Neural cell (in vitro differentiated cells): ENCODE results near the gene ADGRD2. TPM values are rescaled to one million over a fixed set of nuclear protein-coding genes. Genes with fewer than 3 reads are reported as not detected.

ENCODE experiments used
- H2AFZ ChIP-seq: fragments of 200-600, 300-800 bp; sonication (generic), shearing (Covaris generic); 2 replicates; pipeline ENCODE4 v1.6.0; 2014; ENCODE audit warnings: low read depth, mild to moderate bottlenecking, antibody characterized with exemption, low read length, moderate library complexity
- H3F3A ChIP-seq: fragments of 200-600 bp; shearing (Covaris generic); 2 replicates; pipeline ENCODE4 v1.6.1; 2016; ENCODE audit warnings: mild to moderate bottlenecking, moderate library complexity, mixed read lengths, antibody characterized with exemption, low read length; ENCODE audit not compliant: insufficient read depth, poor library complexity, severe bottlenecking
- H3K27ac ChIP-seq: fragments of 200-600, 300-800 bp; sonication (generic), shearing (Covaris generic); 2 replicates; pipeline ENCODE4 v1.5.1; 2014; ENCODE audit warnings: mild to moderate bottlenecking, low read length, moderate library complexity
- H3K27me3 ChIP-seq: fragments of 300-800, 200-600 bp; sonication (generic), shearing (Covaris generic); 2 replicates; pipeline ENCODE4 v1.6.0; 2014; ENCODE audit warnings: mild to moderate bottlenecking, low read depth, low read length, moderate library complexity; ENCODE audit not compliant: insufficient read depth
- H3K36me3 ChIP-seq: fragments of 300-800, 200-600 bp; sonication (generic), shearing (Covaris generic); 2 replicates; pipeline ENCODE4 v1.5.1; 2014; ENCODE audit warnings: mild to moderate bottlenecking, antibody characterized with exemption, low read length, moderate library complexity; ENCODE audit not compliant: insufficient read depth
- H3K4me2 ChIP-seq: fragments of 300-800, 200-600 bp; sonication (generic), shearing (Covaris generic); 2 replicates; pipeline ENCODE4 v1.6.0; 2014; ENCODE audit warnings: mild to moderate bottlenecking, low read length
- H3K4me3 ChIP-seq: fragments of 300-800, 200-600 bp; sonication (generic), shearing (Covaris generic); 2 replicates; pipeline ENCODE4 v1.5.1; 2014; ENCODE audit warnings: mild to moderate bottlenecking, low read length, moderate library complexity
- H3K79me2 ChIP-seq: fragments of 200-600 bp; shearing (Covaris generic); replicated peaks from 2 replicates; pipeline ENCODE4 v1.6.0; 2014; ENCODE audit warnings: mild to moderate bottlenecking, low read length, moderate library complexity; ENCODE audit not compliant: insufficient read depth
- H3K9ac ChIP-seq: fragments of 300-800, 200-600 bp; sonication (generic), shearing (Covaris generic); 2 replicates; pipeline ENCODE4 v1.6.1; 2016; ENCODE audit warnings: mild to moderate bottlenecking, low read length, mixed read lengths
- H3K9me2 ChIP-seq: fragments of 200-600 bp; shearing (Covaris generic); 2 replicates; pipeline ENCODE4 v1.6.1; 2016; ENCODE audit warnings: mild to moderate bottlenecking, low read length, mixed read lengths; ENCODE audit not compliant: insufficient read depth
- H3K9me3 ChIP-seq: fragments of 200-600, 300-800 bp; sonication (generic), shearing (Covaris generic); 2 replicates; pipeline ENCODE4 v1.6.1; 2016; ENCODE audit warnings: mild to moderate bottlenecking, mixed run types, low read length, moderate library complexity, mixed read lengths
- H4K20me1 ChIP-seq: fragments of 200-600 bp; shearing (Covaris generic); 2 replicates; pipeline ENCODE4 v1.6.1; 2016; ENCODE audit warnings: mild to moderate bottlenecking, mixed run types; ENCODE audit not compliant: insufficient read depth
- EP300 ChIP-seq: fragments of 450-650 bp; conservative IDR thresholded peaks from 2 replicates; pipeline ENCODE4 v1.6.1; 2014; ENCODE audit warnings: antibody characterized with exemption, mild to moderate bottlenecking, moderate library complexity; ENCODE audit not compliant: poor library complexity, severe bottlenecking
- EZH2 ChIP-seq: fragments of 200-600, 300-800 bp; shearing (Covaris generic), sonication (generic); IDR thresholded peaks from 2 replicates; pipeline ENCODE4 v1.6.1; 2014; ENCODE audit warnings: antibody characterized with exemption, low read length, borderline replicate concordance, mild to moderate bottlenecking; ENCODE audit not compliant: insufficient read depth, poor library complexity, severe bottlenecking
- MXI1 ChIP-seq: fragments of 450-650 bp; conservative IDR thresholded peaks from 2 replicates; pipeline ENCODE4 v1.6.1; 2014; ENCODE audit warnings: antibody characterized with exemption, mild to moderate bottlenecking; ENCODE audit not compliant: poor library complexity, severe bottlenecking
- POLR2AphosphoS5 ChIP-seq: IDR thresholded peaks from 2 replicates; pipeline ENCODE4 v1.6.1; 2012
- RAD21 ChIP-seq: fragments of 450-650 bp; conservative IDR thresholded peaks from 2 replicates; pipeline ENCODE4 v1.6.1; 2014; ENCODE audit warnings: antibody characterized with exemption, mild to moderate bottlenecking, moderate library complexity
- SMC3 ChIP-seq: fragments of 450-650 bp; conservative IDR thresholded peaks from 2 replicates; pipeline ENCODE4 v1.6.1; 2014; ENCODE audit warnings: antibody characterized with exemption, mild to moderate bottlenecking, moderate library complexity; ENCODE audit not compliant: poor library complexity
- TAF1 ChIP-seq: IDR thresholded peaks from 2 replicates; pipeline ENCODE4 v1.6.1; 2012; ENCODE audit warnings: low read depth
- polyA plus RNA-seq: library from polyadenylated mRNA; depleted of rRNA; stranded (reverse); fragments of >200 nt; gene quantifications from 2 replicates; pipeline ENCODE4 v1.2.3, GENCODE V29; 2014
- TF ChIP-seq, protein P1 (sequence below): fragments of 450-650 bp; IDR thresholded peaks from 2 replicates; pipeline ENCODE4 v1.5.1; 2014; ENCODE audit warnings: antibody characterized with exemption, mild to moderate bottlenecking, moderate library complexity; ENCODE audit not compliant: poor library complexity, severe bottlenecking
- TF ChIP-seq, protein P2 (sequence below): IDR thresholded peaks from 2 replicates; pipeline ENCODE4 v1.6.1; 2012; ENCODE audit warnings: borderline replicate concordance

The ADGRD2 gene
- polyA plus RNA-seq, 1 donor from 2014 or later: not detected

DNA sequence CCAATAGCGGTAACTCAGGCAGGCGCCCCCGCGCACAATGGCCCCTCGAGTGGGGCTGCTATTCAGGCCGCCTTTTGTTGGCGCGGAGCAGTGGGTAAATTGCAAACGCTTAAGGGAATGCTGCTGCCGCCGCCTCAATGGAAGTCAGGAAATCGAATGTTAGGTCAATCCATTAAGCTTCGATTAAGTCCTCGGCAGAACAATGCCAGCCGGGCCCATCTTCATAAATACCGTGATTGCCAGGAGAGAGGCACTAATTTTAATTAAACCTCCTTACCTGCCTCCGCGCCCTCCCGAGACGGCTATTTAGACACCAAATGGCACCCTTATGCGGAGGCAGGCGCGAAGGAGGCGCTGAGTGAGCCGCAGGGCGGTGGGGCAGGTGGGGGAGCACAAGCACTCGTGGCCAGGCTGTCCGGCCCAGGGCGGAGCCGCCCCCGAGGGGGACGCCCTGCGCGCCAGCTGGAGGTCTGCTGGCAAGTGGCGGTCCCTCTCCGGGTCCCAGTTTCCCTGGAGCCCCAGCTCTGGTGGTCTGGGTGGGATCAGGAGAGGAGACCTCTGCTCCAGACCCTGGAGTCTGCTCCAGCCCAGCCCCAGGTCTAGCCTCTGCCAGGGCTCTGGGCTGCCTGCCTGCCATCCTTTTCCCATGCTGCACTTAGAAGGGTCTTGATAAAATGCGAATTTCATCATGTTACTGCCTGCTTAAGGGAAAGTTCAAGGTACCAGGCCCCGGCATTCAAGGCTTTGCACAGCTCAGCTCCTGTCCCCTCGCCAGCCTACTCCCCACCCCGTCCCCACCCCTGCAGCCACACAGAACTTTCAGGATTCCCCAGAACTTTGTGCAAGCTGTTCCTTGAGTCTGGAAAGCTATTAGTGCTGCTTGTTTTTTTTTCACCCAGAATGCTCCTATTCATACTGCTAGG is 37.3 kb downstream of the ADGRD2 start:
- H3K9me2 ChIP-seq: no peaks in the 10 kb centered on the region
- no peaks in the 10 kb centered on the region for H3K79me2 ChIP-seq
- H3K9me3 ChIP-seq: no peaks in the 10 kb centered on the region
- no peak overlapping the region for H3K4me3 ChIP-seq
- no peaks in the 10 kb centered on the region for H4K20me1 ChIP-seq
- H3K27ac ChIP-seq: no peak overlapping the region
- H3K36me3 ChIP-seq: no peaks in the 10 kb centered on the region
- H3K27me3 ChIP-seq: peaks cover 9% of the 10 kb centered on the region
- TF ChIP-seq TAF1 (no peak), RAD21 (no peak)
- TF ChIP-seq, protein P1, sequence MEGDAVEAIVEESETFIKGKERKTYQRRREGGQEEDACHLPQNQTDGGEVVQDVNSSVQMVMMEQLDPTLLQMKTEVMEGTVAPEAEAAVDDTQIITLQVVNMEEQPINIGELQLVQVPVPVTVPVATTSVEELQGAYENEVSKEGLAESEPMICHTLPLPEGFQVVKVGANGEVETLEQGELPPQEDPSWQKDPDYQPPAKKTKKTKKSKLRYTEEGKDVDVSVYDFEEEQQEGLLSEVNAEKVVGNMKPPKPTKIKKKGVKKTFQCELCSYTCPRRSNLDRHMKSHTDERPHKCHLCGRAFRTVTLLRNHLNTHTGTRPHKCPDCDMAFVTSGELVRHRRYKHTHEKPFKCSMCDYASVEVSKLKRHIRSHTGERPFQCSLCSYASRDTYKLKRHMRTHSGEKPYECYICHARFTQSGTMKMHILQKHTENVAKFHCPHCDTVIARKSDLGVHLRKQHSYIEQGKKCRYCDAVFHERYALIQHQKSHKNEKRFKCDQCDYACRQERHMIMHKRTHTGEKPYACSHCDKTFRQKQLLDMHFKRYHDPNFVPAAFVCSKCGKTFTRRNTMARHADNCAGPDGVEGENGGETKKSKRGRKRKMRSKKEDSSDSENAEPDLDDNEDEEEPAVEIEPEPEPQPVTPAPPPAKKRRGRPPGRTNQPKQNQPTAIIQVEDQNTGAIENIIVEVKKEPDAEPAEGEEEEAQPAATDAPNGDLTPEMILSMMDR: no peak
- no peak overlapping the region for H3K9ac ChIP-seq
- no peak overlapping the region for H2AFZ ChIP-seq
- H3F3A ChIP-seq: no peaks in the 10 kb centered on the region
- no peak overlapping the region for H3K4me2 ChIP-seq

DNA sequence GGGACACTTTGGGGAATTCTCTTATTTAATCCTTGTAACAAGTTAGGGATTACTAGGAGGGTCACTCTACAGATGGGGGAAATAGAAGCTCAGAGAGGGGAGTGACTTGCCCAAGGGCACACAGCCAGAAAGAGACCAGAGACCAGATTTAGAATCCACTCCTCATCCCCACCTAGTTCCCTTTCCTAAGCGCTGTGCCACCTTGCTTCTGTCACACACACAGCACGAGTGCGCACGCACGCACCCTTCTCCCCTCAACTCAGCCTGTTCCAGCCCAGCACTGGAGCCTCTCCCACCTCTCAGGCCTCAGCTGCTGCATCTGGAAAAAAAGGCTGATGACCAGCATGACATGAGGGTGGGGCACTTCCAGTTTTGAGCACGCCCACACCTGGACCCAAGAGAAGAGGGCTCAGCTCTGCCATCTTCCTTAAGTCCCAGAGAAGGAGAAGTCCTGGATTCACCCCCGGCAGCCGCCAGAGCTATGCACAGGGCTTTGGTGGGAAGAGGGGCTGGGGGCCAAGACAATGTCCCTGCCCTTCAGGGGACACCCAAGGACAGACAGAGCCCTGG is 38.5 kb downstream of the ADGRD2 start:
- no peak overlapping the region for H3K27ac ChIP-seq
- H3K9me2 ChIP-seq: no peaks in the 10 kb centered on the region
- no peak overlapping the region for H2AFZ ChIP-seq
- no peaks in the 10 kb centered on the region for H3K9me3 ChIP-seq
- H4K20me1 ChIP-seq: no peaks in the 10 kb centered on the region
- H3K9ac ChIP-seq: no peak overlapping the region
- H3K27me3 ChIP-seq: peaks cover 9% of the 10 kb centered on the region
- no peaks in the 10 kb centered on the region for H3K79me2 ChIP-seq
- TF ChIP-seq POLR2AphosphoS5 (no peak), EZH2 (no peak), TAF1 (no peak), EP300 (no peak), SMC3 (no peak), RAD21 (no peak), MXI1 (no peak)
- TF ChIP-seq, protein P2, sequence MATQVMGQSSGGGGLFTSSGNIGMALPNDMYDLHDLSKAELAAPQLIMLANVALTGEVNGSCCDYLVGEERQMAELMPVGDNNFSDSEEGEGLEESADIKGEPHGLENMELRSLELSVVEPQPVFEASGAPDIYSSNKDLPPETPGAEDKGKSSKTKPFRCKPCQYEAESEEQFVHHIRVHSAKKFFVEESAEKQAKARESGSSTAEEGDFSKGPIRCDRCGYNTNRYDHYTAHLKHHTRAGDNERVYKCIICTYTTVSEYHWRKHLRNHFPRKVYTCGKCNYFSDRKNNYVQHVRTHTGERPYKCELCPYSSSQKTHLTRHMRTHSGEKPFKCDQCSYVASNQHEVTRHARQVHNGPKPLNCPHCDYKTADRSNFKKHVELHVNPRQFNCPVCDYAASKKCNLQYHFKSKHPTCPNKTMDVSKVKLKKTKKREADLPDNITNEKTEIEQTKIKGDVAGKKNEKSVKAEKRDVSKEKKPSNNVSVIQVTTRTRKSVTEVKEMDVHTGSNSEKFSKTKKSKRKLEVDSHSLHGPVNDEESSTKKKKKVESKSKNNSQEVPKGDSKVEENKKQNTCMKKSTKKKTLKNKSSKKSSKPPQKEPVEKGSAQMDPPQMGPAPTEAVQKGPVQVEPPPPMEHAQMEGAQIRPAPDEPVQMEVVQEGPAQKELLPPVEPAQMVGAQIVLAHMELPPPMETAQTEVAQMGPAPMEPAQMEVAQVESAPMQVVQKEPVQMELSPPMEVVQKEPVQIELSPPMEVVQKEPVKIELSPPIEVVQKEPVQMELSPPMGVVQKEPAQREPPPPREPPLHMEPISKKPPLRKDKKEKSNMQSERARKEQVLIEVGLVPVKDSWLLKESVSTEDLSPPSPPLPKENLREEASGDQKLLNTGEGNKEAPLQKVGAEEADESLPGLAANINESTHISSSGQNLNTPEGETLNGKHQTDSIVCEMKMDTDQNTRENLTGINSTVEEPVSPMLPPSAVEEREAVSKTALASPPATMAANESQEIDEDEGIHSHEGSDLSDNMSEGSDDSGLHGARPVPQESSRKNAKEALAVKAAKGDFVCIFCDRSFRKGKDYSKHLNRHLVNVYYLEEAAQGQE: no peak
- TF ChIP-seq, protein P1: no peak
- no peaks in the 10 kb centered on the region for H3F3A ChIP-seq
- H3K36me3 ChIP-seq: no peaks in the 10 kb centered on the region
- no peak overlapping the region for H3K4me2 ChIP-seq
- H3K4me3 ChIP-seq: no peak overlapping the region
